GM12891 (cell line): Measurements from ENCODE around the gene TLX3.

ENCODE experiments used
- SPI1 ChIP-seq: IDR thresholded peaks from 2 replicates; pipeline ENCODE4 v1.6.1; 2011; ENCODE audit warnings: low read depth, low read length, control low read depth
- TAF1 ChIP-seq: IDR thresholded peaks from 2 replicates; pipeline ENCODE4 v1.6.1; 2011; ENCODE audit warnings: low read depth, low read length, control low read depth

- TF ChIP-seq TAF1 (no peak), SPI1 (no peak)
These were observed 46.3 kb downstream of the TLX3 start for GRCh38 chr5:171355302-171355724.
